ENCODE data around the gene ATF6. TPM values are rescaled to one million over a fixed set of nuclear protein-coding genes. Genes with fewer than 3 reads are reported as not detected.

ATF6 gene
- total and polyA plus RNA-seq, 2 of the 4 experiments (the other 2 are of a cell fraction), result 12.2 to 17.6 TPM

GRCh38 chr1:161722406-161722805 lies 43.7 kb upstream of the ATF6 start:
- peaks cover 3 to 13% of the 10 kb centered on the region in 2 experiments; a peak in 1 of 4 replicates for H3K79me1 ChIP-seq (ENCODE audit: low read depth in 1 of 2, low read length in 2 of 2)
- H2BK120ac ChIP-seq (ENCODE audit: low read depth, low read length), result peak overlapping the region; percentile 71
- POLR2A ChIA-PET (ENCODE audit: unreplicated experiment), result no interaction called here
- no peak overlapping the region for H3K4me2 ChIP-seq (ENCODE audit: low read depth, low read length)
- H3K9ac ChIP-seq (ENCODE audit: low read depth, low read length), result no peak overlapping the region
- no peak overlapping the region for H2AK9ac ChIP-seq (replicated peaks; ENCODE audit: low read depth, low read length, poor library complexity)
- no peaks in the 10 kb centered on the region for H3K27me3 ChIP-seq (ENCODE audit: control insufficient read depth, insufficient read depth, low read length)
- peak overlapping the region; percentile 1; the same call in 1 of the 2 replicates for H3K14ac ChIP-seq (replicated peaks; ENCODE audit: low read depth, low read length)
- CTCF ChIA-PET, result no interaction called here
- intact Hi-C loops (cut with micrococcal nuclease), result no loop called here
- in situ Hi-C loops (cut with MboI; ENCODE audit: low sequenced_read_pairs), result no loop called here
- peak overlapping the region; percentile 20; the same call in 1 of the 2 replicates for H4K91ac ChIP-seq (ENCODE audit: insufficient read depth, low read depth, low read length)
- no peak overlapping the region for H3K18ac ChIP-seq (ENCODE audit: low read depth, low read length)
- peak overlapping the region; percentile 1 for H2BK5ac ChIP-seq (ENCODE audit: low read depth, low read length, poor library complexity, severe bottlenecking)
- H2BK20ac ChIP-seq (ENCODE audit: low read depth, low read length), result peak overlapping the region; percentile 77
- DNase-seq, result no peak
- H2BK15ac ChIP-seq (ENCODE audit: low read depth, low read length), result peak overlapping the region; percentile 12; the same call in 1 of the 3 replicates
- peak overlapping the region; percentile 74 for H3K4ac ChIP-seq (ENCODE audit: low read depth, low read length)
- dilution Hi-C loops (cut with HindIII; ENCODE audit: low sequenced_read_pairs, unreplicated experiment), result no loop called here
- H3K27ac ChIP-seq (ENCODE audit: insufficient read depth, low read length), result no peak overlapping the region; the same call in 1 of the 2 replicates
- H4K20me1 ChIP-seq (ENCODE audit: insufficient read depth, low read length), result no peaks in the 10 kb centered on the region
- TF ChIP-seq ELK1 (IDR thresholded peaks at IDR 0.05; ENCODE audit: borderline replicate concordance, low read depth, low read length) (no peak), RAD21 (IDR thresholded peaks at IDR 0.05; ENCODE audit: low read length) (no peak), POLR2A (IDR thresholded peaks at IDR 0.05; ENCODE audit: low read depth, low read length) (no peak)
- no peak overlapping the region for H3K23ac ChIP-seq (ENCODE audit: low read depth, low read length)
- no CpG with 5 or more reads among the region's 1 CpG for WGBS, 2 experiments (ENCODE audit: extremely low coverage in 2 of 2, insufficient read length in 1 of 2)
- no peaks in the 10 kb centered on the region for H3K36me3 ChIP-seq (ENCODE audit: control insufficient read depth, insufficient read depth, low read length)
- no peak overlapping the region for H3K56ac ChIP-seq (ENCODE audit: extremely low read depth, insufficient read depth, low read length)
- no peak overlapping the region for H4K5ac ChIP-seq (ENCODE audit: low read depth, low read length)
- H2AFZ ChIP-seq (replicated peaks; ENCODE audit: low read length, poor library complexity), result no peak overlapping the region
- peaks cover 22% of the 10 kb centered on the region for H3K9me1 ChIP-seq (ENCODE audit: insufficient read depth, low read length)
- H3K9me3 ChIP-seq (ENCODE audit: control insufficient read depth, insufficient read depth, low read length), result no peaks in the 10 kb centered on the region
- peaks cover 2% of the 10 kb centered on the region for H3K4me1 ChIP-seq (ENCODE audit: control insufficient read depth, insufficient read depth, low read length)
- peak overlapping the region; percentile 32; the same call in 1 of the 2 replicates for H2AK5ac ChIP-seq (ENCODE audit: low read depth, low read length)
- no TSS peak for BruUV-seq (replicated peaks)
- H3K4me3 ChIP-seq (ENCODE audit: insufficient read depth, low read depth, low read length), result no peak overlapping the region
- ATAC-seq (ENCODE audit: low read depth), result no peak
- peak overlapping the region in 1 of 2 experiments; percentile 2; a peak in 1 of 4 replicates for H4K8ac ChIP-seq (ENCODE audit: low read depth in 2 of 2, low read length in 2 of 2)
